GM21619 (cell line): ENCODE data around the gene SH2D5.
"Not testable (repeated sequence)": the region's sequence is repeated elsewhere in the genome, so short reads cannot be mapped to it uniquely, and the experiment has no call there.

Experiments used
- ATAC-seq: cut with Tn5 transposase; IDR thresholded peaks from one replicate; pipeline ENCODE4 v1.9.1; 2021; ENCODE audit not compliant: unreplicated experiment

The SH2D5 gene

DNA sequence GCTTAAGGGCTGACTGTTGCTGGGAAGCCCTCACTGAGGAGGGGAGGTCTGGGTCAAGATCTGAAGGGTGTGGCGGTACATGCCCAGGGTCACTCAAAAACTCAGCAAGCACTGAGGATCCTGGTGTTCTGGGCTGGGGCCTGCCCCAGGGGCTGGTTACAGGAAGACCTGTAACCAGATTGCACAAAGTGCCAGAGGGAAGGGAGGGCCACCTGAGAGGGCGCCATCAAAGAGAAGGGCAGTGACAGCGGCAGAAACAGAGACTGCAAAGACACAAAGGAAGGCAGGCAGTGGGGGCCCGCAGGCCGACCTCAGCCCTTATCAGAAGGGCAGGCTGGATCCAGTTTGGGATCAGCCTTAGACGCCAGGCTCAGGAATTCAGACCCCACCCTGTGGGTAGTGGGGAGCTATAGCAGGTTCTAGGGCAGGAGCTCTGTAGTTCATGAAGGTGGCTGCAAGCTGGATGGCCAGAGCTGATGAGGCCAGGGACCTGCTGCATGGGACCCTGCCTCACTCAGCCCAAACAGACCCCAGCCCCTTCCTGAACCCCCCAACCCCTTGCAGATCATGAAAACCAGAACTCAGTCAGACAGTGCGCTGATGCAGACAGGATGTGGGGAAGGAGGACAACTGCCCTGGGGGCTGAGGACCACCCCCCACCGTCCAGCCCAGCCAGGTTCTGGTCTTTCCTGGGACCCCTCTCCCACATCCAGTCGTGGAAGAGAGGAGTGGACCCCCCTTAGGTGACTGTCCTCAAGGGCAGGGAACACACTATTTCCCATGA is 3.9 kb downstream of the SH2D5 start:
- ATAC-seq = no peak

DNA sequence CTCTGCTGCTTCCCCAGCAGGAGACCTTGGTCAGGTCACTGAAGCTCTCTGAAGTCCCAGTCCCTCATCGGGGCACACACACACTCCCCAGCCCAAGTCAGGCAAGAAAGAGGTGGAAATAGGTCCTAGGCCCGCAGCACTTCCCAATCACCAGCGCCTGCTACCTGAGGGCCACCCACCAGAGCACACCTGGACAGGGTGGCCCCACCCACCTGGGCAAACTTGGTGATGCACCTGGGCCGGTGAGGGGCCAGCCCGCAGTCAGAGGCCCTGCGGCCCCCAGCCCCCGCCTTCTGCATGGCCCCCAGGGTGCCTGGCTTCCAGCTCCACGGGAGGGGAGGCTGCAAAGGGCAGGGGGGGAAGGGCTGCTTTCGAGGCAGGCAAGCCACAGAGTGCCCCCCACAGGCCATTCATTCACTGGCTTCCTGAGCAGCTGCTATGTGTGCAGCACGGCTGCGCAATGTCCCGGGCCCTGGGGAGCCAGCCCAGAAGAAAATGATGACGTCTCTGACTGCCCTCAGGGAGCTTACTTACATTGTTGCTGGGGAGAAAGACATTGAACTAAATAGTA is 4.7 kb downstream of the SH2D5 start:
- no peak for ATAC-seq

DNA sequence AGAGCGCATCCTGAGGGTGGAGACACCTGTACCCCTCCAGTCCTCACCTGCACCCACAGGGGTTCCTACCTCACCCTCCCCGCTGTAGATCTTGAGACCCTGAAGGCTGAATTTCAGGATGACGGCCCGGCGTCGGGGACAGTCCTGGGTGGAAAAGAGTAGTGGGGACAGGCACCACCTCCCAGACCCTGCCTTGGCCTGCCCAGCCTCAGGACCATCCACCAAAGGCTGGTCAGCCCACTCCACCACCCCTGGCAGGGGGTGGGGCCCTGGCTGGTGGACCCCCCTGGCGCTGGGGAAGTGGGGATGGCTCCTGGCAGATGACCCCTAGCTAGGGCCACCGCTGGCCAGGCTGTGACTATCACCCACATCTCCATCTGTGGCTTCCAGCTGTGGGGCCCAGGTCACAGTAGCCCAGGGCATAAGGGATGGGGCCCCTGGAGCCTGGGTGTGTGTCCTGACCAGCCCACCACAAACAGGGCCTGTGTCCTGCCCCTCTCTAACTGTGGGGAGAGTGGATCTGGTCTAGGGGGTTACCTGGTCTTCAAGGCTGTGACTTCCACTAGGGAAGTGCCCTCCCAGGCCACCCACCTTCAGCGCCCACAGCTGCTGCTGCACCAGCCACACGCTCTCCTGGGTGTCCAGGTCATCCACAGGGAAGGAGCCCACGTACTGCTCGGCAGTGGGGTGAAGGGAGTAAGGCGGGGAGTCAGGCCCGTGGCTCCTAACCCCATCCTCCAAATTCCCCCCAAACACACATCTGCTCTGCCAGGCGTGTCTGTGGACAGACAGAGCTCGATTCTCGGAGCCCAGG is 5.4 kb downstream of the SH2D5 start:
- ATAC-seq = no peak

DNA sequence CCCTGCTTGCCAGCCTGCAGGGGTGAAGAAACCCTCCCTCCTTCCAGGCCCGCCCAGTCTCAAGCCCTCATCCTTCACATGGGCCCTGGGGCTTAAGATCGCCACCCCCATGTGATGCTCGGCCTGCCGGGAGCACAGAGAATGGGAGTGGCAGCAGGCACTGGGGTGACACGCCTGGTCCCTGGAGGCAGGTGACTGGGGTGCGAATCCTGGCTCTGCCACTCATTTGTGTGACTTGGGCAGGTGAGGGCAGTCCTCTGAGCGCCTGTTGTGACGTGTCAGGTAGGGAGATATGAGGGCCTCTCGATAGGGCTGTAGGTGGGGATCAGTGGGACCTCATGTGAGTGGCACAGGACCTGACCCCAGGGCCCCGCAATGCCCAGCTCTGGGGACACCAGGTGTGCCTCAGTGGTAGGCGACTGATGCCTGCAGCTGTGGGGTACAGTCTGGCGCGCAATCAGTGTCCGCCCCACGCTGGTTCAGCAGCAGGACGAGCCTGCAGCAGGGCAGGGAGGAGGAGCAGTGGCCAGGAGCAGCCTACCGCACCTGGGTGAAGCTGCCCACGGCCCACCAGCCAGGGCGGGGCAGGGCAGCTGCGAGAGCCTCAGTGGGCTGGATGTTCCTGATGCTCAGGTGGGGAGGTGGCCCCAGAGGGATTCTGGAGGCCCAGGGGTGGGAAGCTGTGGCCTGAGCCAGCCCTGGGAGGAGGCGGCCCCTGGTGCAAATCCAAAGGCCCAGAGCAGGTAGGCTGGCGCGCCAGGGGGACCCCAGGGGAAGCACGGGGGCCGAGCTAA is 6.2 kb downstream of the SH2D5 start:
- no peak for ATAC-seq

DNA sequence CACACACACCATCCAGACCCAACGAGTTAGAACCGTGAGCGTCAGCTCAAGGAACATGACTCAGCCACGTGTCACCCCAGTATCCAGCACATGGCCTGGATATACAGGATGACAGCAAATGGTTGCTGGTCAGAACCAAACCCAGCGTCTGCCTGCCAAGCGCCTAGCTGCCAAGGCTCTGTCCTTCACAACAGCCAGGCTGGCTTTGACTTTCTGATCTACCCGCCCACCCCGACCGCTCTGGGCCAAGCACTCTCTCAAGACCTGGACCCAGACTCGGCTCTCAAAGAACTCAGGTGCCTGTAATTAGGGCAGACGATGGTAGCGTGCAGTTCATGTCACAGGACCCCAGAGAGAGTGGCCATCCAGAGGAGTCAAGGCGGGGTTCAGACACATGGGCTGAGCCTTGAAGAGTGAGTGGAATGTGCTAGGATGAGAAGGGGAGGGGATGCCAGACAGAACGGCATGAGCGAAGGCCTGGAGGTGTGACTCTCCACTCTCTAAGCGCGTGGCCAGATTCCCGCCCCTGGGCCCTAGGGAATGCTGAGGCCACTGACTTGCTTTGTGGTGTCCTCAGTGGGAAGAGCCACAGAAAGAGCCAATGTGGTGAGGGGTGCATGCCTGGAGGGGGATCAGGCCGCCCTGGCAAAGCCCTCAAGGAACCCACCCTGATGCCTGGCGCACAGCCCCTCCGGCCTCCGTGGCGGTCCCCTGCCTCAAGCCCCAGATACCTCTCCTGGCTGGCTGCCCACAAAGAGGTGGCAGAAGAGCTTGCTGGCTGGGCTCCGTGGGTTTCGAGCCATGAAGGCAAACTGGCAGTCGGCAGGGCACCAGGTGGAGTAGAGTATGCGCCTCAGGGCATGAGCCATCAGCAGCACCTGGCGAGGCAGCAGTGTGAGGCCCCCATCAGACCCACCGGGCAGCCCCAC is 7.0 kb downstream of the SH2D5 start:
- no peak for ATAC-seq

DNA sequence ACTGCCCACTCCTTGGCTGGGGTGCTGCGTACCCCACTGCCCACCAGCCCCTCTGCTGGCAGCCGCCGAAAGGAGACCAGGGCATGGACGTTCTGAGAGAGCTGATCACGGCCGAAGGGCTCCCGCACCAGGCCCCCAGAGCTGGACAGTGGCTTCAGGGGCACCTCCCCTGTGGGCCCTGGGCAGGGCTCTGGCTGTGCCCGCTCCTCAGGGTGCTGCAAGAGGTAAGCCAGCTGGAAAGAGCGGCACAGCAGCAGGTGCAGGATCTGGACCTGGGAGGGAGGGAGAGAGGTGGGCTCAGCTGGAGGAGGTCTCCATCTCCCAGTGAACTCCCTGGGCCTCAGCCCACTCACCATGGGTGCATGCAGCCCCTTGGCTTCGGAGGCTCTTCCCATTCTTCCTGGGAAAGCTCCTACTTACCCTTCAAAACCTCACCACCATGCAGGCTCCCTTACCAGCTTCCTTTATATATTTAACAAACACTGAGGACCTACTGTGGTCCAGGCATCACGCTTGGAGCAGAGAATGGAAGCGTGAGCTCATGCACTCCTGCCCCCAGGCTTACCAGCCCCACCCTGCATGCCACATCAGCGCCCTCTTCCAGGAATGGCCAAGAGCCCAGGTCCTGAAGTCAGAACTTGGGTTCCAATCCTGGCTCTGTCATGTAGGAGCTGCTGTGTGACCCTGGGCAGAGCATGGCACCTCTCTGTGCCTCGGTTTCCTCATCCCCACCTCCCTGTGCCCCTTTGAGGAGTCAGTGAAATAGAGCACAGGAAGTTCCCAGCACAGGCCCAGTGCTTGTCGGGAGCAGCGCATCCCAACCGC is 7.9 kb downstream of the SH2D5 start:
- no peak for ATAC-seq

DNA sequence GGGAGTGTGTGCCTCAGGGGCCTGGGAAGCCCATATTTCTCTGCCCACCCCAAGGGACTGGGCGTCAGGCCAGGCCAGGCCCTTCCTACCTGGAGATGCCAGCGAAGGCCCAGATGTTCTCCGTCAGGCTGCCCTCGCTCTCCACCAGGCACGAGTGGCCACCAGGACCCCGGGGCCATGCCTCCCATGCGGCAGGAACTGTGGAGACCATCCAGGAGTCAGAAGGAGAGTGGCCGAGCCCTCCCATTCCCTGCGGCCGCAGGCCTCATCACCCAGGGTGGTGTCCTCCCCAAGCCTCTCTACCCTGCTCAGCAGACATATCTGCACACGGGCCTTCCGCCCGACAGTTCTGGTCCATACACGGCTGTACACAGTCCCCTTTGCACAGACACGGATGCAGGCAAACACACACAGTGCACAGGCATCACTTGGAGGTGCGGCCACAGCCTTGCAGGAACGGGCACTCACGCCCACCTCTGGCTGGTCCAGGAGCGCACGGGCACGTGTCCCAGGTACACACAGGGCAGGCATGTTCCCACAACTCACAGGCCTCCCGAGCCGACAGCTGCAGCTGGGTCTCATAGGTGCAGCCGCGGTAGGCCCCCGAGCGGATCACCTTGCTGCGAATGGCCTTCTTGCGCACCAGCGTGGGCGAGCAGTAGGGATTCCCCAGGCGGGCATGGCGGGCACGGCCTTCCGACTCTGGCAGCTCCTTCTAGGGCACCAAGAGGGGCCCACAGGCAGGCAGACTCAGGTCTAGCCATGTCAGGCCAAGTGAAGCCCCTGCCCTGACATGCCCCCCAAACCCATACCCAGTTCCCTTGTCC is 8.8 kb downstream of the SH2D5 start:
- no peak for ATAC-seq

DNA sequence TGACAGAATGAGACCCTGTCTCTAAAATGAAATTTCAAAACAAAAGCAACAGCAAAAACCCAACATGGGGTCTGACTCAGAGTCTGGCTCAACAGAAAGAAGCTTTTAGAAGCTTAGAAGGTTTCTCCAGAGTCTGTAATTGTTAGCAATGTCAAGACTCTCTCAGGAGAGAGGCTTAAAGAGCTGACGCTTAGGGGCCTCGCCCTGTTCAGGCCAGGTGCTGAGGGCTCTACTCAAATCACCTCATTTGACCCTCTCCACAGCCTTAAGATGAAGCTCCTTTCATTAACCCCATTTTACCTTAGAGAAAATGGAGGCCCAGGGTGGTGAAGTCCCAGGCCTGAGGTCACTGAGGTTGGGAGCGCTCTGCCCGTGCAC is 9.4 kb downstream of the SH2D5 start:
- no peak for ATAC-seq

DNA sequence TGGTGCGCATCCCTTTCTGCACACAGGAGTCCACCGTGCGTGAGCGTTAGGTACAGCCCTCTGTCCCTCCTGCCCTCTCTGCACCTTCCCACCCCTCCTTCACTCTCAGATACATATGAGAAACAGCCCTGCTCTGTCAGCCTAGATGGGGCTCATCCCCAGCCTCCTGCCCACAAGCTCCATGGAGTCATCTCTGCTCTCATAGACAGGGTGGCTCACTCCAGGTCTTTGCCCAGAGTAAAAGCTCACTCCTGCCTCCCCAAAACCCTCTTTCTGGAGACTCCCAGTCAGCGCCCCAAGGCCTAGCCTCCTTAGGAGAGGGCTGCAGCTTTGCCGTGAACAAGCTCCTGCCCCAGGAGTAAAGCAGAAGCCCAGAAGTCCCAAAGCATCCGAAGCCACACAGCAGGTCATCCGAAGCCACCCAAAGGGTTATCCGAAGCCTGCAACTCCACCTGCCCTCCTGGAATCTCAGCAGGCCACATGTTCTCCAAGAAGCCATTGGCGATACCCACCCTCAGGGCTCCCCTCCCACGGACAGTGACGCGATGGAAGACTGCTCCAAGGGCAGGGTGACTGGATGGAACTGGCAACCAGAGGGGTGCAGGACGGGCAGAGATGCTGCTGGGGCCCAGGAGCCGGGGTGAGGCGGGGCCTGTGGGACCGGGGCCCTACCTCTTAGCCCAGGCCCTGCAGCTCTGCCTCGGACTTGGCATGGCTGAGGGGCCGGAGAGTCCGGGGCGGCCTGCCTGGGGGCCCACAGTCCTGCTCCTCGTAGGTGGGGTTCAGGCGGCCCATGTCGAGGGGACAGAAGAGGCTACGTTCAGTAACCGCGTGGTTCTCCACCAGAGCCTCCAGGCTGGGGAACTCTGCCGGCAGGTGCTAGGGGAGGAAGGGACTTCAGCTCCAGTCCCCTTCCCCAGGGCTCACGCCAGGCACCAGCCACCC is 11.1 kb downstream of the SH2D5 start:
- no peak for ATAC-seq

DNA sequence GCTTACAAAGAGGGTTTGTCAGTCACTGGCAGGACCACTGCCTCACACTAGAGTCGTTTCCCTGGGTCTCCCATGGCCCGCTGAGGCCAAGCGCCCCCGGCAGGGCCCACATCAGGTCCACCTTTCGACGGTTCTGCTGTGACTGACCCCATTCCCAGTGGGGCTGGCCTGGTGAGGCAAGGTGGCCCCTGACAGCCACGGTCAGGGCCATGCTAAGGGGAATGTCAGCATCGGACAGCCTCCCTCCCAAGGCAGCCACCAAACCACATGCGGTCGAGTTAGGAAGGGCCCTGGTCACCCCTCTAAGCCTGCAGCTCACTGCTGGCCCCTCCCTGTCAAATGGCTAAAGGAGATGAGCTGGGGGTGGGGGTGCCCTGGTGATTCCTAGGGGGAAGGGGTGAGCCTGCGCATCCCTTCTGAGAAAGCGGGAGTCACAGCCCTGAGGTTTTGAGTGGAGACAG is 11.8 kb downstream of the SH2D5 start:
- ATAC-seq = no peak

DNA sequence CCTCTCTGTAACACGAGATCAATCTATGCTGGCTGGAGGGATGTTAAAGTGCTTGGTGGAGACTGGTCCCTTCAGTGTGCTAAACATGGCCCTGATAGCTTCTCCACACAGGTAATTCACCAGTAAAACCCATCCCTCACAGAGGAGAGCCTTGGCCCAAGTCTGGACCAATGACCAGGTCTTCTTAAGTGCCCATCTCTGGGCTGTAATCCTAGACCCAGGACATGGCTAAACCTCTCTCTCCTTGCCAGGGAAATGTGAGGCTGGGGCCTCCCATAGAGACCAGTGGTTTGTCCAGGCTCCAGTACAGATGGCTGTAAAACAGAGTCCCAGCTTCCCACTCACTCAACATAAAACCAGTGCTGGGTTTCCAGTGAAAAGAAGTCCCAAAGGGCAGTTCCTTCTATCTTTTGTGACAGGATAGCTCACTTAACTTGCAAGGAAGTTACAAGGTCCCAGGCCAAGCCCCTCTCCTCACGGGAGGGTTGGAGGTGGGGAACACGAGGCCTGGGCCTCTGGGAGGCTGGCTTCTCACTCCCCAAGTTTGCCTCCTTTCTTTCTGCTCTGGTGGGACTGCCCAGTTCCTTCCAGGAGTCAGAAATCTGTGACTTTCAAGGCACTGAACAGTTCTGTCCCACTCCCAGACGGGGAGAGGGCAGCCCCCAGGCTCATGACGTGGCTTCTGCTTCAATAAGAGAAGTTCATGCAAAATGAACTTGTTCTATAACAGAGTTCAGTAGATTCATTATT is 12.5 kb downstream of the SH2D5 start:
- ATAC-seq = no peak

DNA sequence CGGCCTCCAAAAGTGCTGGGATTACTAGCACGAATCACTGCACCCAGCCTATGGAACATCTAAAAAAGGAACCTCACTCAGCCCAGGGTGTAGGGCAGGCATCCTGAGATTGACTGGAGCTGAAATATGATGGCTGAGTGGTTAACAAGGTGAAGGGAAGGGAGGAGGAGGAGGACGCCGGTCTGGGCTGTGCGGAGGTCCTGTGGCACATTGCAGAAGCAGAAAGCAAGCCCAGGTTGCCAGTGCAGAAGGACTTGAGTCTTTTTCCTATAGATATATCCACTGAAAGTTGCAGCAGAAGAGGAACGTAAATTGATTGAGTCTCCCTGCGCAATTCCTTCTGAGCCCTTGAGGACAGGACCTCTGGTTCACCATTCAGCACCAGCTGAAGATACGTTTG is 13.2 kb downstream of the SH2D5 start:
- ATAC-seq = no peak

DNA sequence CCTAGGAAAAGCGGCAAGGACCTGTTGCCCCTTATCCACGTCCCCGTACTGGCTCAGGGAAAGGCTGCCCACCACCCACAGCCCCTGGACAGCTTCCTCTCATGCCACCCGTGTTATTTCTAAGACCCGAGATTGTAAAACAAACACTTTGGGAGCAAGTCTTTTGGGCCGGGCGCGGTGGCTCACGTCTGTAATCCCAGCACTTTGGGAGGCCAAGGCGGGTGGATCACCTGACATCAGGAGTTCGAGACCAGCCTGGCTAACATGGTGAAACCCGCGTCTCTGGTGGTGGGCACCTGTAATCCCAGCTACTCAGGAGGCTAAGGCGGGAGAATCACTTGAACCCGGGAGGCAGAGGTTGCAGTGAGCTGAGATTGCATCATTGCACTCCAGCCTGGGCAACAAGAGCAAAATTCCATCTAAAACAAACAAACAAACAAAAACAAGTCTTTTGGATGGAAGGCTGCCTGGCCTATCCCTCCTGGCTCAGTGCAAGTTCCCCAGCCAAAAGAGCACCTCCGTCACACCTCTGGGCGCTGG is 14.1 kb downstream of the SH2D5 start:
- ATAC-seq = not testable (repeated sequence)

DNA sequence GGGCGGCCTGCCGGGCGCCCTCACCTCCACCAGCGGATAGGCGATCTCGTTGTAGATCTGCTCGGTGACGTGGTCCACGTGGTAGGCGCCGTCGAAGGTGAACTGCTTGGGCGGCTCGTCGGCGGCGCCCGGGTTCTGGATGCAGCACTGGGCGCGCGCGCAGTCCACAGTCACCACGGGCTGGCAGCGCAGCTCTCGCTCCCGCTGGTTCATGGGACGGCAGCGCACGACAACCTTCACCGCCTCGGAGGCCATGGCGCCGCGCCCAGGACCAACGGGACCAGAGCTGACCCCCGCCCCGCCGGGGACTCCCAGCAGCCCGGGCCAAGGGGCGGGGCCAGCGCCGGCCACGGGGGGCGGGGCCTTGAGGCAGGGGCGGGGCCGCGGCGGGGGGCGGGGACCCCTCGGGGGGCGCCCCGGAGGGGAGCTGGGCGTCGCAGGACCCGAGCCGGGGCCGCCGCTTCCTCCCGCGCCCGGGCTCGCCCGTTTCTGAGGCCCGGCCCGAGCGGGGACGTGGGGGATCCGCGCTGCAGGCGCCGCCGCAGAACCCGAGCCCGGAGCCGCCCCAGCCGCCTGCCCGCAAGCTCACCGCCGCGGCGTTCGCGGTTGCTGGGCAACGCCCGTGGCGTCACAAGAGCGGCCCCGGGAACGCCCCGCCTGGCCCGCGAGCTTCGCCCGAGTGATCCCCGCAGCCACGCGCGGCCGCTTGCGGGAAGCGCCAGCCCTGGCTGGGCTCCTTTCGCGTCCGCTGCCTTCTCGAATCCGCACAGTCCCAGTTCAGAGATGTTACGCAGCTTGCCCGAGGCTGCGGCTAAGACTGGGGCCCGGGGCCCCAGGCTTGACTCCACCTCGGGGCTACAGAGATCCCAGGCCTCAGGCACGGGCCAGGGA is 14.8 kb downstream of the SH2D5 start, which contains the start of gene KIF17:
TSS of gene KIF17 (minus strand) at position 556 of the 891 bp plus-strand sequence. CDS start at position 255, 301 bp downstream.
- ATAC-seq = no peak

DNA sequence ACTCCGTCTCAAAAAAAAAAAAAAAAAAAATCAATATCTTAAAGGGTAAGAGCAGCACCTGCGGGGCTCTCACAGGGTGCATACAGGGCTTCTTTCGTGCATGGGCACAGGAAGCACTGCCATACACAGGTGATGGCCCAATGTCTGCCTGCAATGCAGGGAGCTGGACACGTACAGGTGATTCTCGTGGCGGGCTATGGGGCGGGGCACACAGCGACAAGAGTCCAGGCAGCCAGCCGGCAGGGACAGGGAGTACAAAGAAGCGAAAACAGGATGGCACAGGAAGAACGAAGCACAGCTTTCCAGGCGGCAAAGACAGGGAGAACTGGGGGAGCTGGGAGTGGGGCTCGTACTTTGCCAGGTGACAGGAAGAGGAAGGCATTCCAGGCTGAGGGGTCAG is 16.3 kb downstream of the SH2D5 start:
- ATAC-seq = no peak
